Panc1 (cell line): Measurements from ENCODE around the gene TNPO1. TPM values are rescaled to one million over a fixed set of nuclear protein-coding genes. Genes with fewer than 3 reads are reported as not detected.
A peak's percentile ranks its signal among the peaks of the same experiment; 100 is the strongest.

Experiments used
- ATAC-seq: fragments of 200-7000 bp; cut with Tn5 transposase; 2 replicates; pipeline ENCODE4 v1.9.1; 2020; ENCODE audit warnings: mild to moderate bottlenecking, moderate library complexity
- Bru-seq: library from RNA; stranded (reverse); fragments of 400-500 nt; gene quantifications from one replicate; lab custom pipeline; 2021; lab: Mats Ljungman, UMichigan
- BruChase-seq, 2 experiments: library from RNA; stranded (reverse); fragments of 400-500 nt; gene quantifications; one replicate each; lab custom pipeline; 2021; lab: Mats Ljungman, UMichigan
- BruUV-seq: library from RNA; stranded (reverse); fragments of 400-500 nt; replicated peaks from 2 replicates; lab custom pipeline; 2021; lab: Mats Ljungman, UMichigan
- CTCF ChIA-PET: fragments of 300-600 bp; sonication (Branson Sonifier 250); formaldehyde crosslinking; loops from one replicate; lab custom pipeline; 2022; ENCODE audit warnings: antibody characterized with exemption; lab: Charles Lee
- POLR2A ChIA-PET: fragments of 300-600 bp; sonication (Branson Sonifier 250); formaldehyde crosslinking; loops from one replicate; lab custom pipeline; 2022; ENCODE audit warnings: antibody characterized with exemption; lab: Charles Lee
- DNase-seq: peaks from one replicate; pipeline ENCODE4 v3.0.0-alpha.2; 2010; ENCODE audit warnings: low read depth, low spot score
- H3K27ac ChIP-seq: 2 replicates; pipeline ENCODE4 v1.5.1; 2011; ENCODE audit warnings: mild to moderate bottlenecking, low read length, inconsistent platforms
- H3K27me3 ChIP-seq: fragments of 200-500 bp; sonication (Bioruptor generic); 2 replicates; pipeline ENCODE4 v1.6.0; 2014; ENCODE audit warnings: low read length, inconsistent platforms; ENCODE audit not compliant: control insufficient read depth, insufficient read depth
- H3K36me3 ChIP-seq: fragments of 200-500 bp; sonication (Bioruptor generic); 2 replicates; pipeline ENCODE4 v1.5.1; 2014; ENCODE audit warnings: inconsistent platforms, mild to moderate bottlenecking, low read length, moderate library complexity; ENCODE audit not compliant: control insufficient read depth, insufficient read depth
- H3K4me1 ChIP-seq: 2 replicates; pipeline ENCODE4 v1.5.1; 2011; ENCODE audit warnings: inconsistent platforms, mild to moderate bottlenecking, low read length, moderate library complexity; ENCODE audit not compliant: control insufficient read depth, insufficient read depth
- H3K4me3 ChIP-seq, 2 experiments: 2 replicates each; pipeline ENCODE4 v1.5.1; 2011 to 2012; ENCODE audit warnings: low read depth in 2 of 2, low read length in 2 of 2, mild to moderate bottlenecking in 2 of 2, inconsistent platforms in 1 of 2, moderate library complexity in 1 of 2
- H3K9me3 ChIP-seq: fragments of 200-500 bp; sonication (Bioruptor generic); 2 replicates; pipeline ENCODE4 v1.5.1; 2014; ENCODE audit warnings: low read depth, mild to moderate bottlenecking, inconsistent platforms, low read length, moderate library complexity; ENCODE audit not compliant: control insufficient read depth, insufficient read depth
- CTCF ChIP-seq: fragments of 450-650 bp; IDR thresholded peaks from 2 replicates; pipeline ENCODE4 v1.5.1; 2017; ENCODE audit warnings: mild to moderate bottlenecking
- POLR2AphosphoS5 ChIP-seq: IDR thresholded peaks from 2 replicates; pipeline ENCODE4 v1.6.1; 2012; ENCODE audit warnings: mild to moderate bottlenecking, low read depth, low read length, moderate library complexity
- REST ChIP-seq, 2 experiments: IDR thresholded peaks; 2 replicates each; pipeline ENCODE4 v1.6.1; 2011 to 2012; ENCODE audit warnings: low read depth in 2 of 2, control low read depth in 1 of 2, low read length in 1 of 2, mild to moderate bottlenecking in 1 of 2, moderate library complexity in 1 of 2; ENCODE audit not compliant: insufficient read depth in 1 of 2
- SIN3A ChIP-seq: IDR thresholded peaks from 2 replicates; pipeline ENCODE4 v1.6.1; 2012; ENCODE audit warnings: low read depth, mild to moderate bottlenecking, low read length, moderate library complexity, borderline replicate concordance; ENCODE audit not compliant: insufficient read depth
- TCF7L2 ChIP-seq: IDR thresholded peaks from 2 replicates; pipeline ENCODE4 v1.6.1; 2011; ENCODE audit warnings: mild to moderate bottlenecking, low read depth, low read length, inconsistent platforms
- in situ Hi-C: cut with HindIII; loops from 2 replicates; pipeline ENCODE4 v1.10.0; 2016; ENCODE audit warnings: low sequenced_read_pairs, low pct_unique_long_range_greater_than_20kb
- intact Hi-C: fragments of 100-400 bp; cut with micrococcal nuclease; formaldehyde crosslinking; loops from one replicate; pipeline ENCODE4 v1.10.0; 2022; ENCODE audit not compliant: unreplicated experiment
- long read RNA-seq: library from polyadenylated mRNA; unstranded; transcript quantifications from one replicate; pipeline ENCODE4 v2.0.0, GENCODE V29; 2021; ENCODE audit not compliant: unreplicated experiment
- polyA plus RNA-seq: library from polyadenylated mRNA; unstranded; fragments of >200 nt; gene quantifications from one replicate; pipeline ENCODE4 v1.2.1, GENCODE V29; 2012; ENCODE audit warnings: missing spikeins; ENCODE audit not compliant: insufficient read length
- total RNA-seq: library from RNA; stranded (reverse); gene quantifications from one replicate; pipeline ENCODE4 v1.2.1, GENCODE V29; 2021; ENCODE audit not compliant: unreplicated experiment

The TNPO1 gene
- total RNA-seq (169 TPM), Bru-seq, nascent RNA (percentile 97 among the genes with signal in this experiment), BruChase-seq, experiment 1, labeled RNA remaining after a 2-hour chase (percentile 97 among the genes with signal in this experiment), BruChase-seq, experiment 2, labeled RNA remaining after a 6-hour chase (percentile 98 among the genes with signal in this experiment)
- polyA plus RNA-seq, result 47.4 TPM
- long read RNA-seq, full-length matches to known transcripts, result 88 of 166 reads
- long read RNA-seq, partial matches to known transcripts, result 18 of 166 reads
- long read RNA-seq, other reads (novel, unspliced or antisense), result 60 of 166 reads

- TF ChIP-seq REST (IDR thresholded peaks at IDR 0.05; ENCODE audit: insufficient read depth in 1 of 2, low read depth in 2 of 2, low read length in 1 of 2), result peak in 1 of 2 experiments; percentile 24; a peak in 2 of 4 replicates
- TF ChIP-seq SIN3A, result 0 out of 2 replicates have a peak, but pooled peaks have one; percentile 33
- TF ChIP-seq POLR2AphosphoS5, result peak; percentile 85
- no peak for TF ChIP-seq CTCF
- peak; percentile 82 for TF ChIP-seq TCF7L2
- POLR2A ChIA-PET, result interaction anchor here (0.9 kb wide), 1 partner anchor 13 kb away, joined by 3 read pairs; no protein-coding TSS in a partner anchor
- CTCF ChIA-PET, result no interaction called here
Observed at GRCh38 chr5:72816284-72817075, at the start of gene TNPO1. Gene TNPO1, plus strand, starts transcription at chr5:72816661. Its CDS starts 77 bp downstream, at chr5:72816738.

GRCh38 chr5:72767289-72768010 is 49.0 kb upstream of the TNPO1 start:
- ATAC-seq (no peak), DNase-seq (no peak)
- CTCF ChIA-PET, result interaction anchor here (0.7 kb wide), 1 partner anchor 31 kb away, joined by 5 read pairs; no protein-coding TSS in a partner anchor
- no peaks in the 10 kb centered on the region for H3K36me3 ChIP-seq
- BruUV-seq, result no TSS peak
- intact Hi-C loops, result no loop called here
- H3K27me3 ChIP-seq, result no peaks in the 10 kb centered on the region
- no peak overlapping the region for H3K27ac ChIP-seq
- TF ChIP-seq CTCF (no peak), TCF7L2 (no peak), SIN3A (no peak), POLR2AphosphoS5 (no peak), REST (IDR thresholded peaks at IDR 0.05; ENCODE audit: insufficient read depth in 1 of 2, low read depth in 2 of 2, low read length in 1 of 2) (no peak)
- no peaks in the 10 kb centered on the region for H3K4me1 ChIP-seq
- POLR2A ChIA-PET, result no interaction called here
- no peaks in the 10 kb centered on the region for H3K9me3 ChIP-seq
- no peak overlapping the region for H3K4me3 ChIP-seq
- in situ Hi-C loops, result no loop called here

More at GRCh38 chr5:72816284-72817075, at the start of gene TNPO1:
- intact Hi-C loops (no loop called here), in situ Hi-C loops (no loop called here)
- H3K4me3 ChIP-seq, result peak within 1 kb of the TSS; percentile 90 to 96
- no peaks in the 10 kb centered on the region; the same call in 1 of the 2 replicates for H3K9me3 ChIP-seq
- H3K36me3 ChIP-seq, result peaks cover 3% of the 10 kb centered on the region; the same call in 1 of the 2 replicates
- H3K4me1 ChIP-seq, result peaks cover 38% of the 10 kb centered on the region
- ATAC-seq, result peak; percentile 93
- H3K27ac ChIP-seq, result peak within 1 kb of the TSS; percentile 98
- H3K27me3 ChIP-seq, result no peaks in the 10 kb centered on the region
- no peak for DNase-seq
- BruUV-seq, result no TSS peak
